MM.1S (cell line): ENCODE data around the gene RACGAP1.
"Not testable (repeated sequence)": the region's sequence is repeated elsewhere in the genome, so short reads cannot be mapped to it uniquely, and the experiment has no call there.

Source experiments
- CTCF ChIP-seq: fragments of 300-600 bp; sonication (generic); IDR thresholded peaks from 2 replicates; pipeline ENCODE4 v1.5.1; 2016; ENCODE audit warnings: antibody characterized with exemption, low read length, mixed read lengths
- EZH2 ChIP-seq: fragments of 300-600 bp; sonication (generic); optimal IDR thresholded peaks from 2 replicates; pipeline ENCODE3; 2017; ENCODE audit warnings: low read depth, mild to moderate bottlenecking, antibody characterized with exemption, low read length, mixed read lengths

- TF ChIP-seq CTCF, EZH2: not testable (repeated sequence)
These were observed 35.9 kb downstream of the RACGAP1 start for GRCh38 chr12:49989400-49989799.
